Cortex of kidney (tissue), 1 donor: ENCODE measurements around the gene SDK1.
"Not testable (repeated sequence)": the region's sequence is repeated elsewhere in the genome, so short reads cannot be mapped to it uniquely, and the experiment has no call there.

Experiments
- DNase-seq: peaks from one replicate; lab custom pipeline; 2025; lab: John Stamatoyannopoulos, UW

Gene SDK1

DNA sequence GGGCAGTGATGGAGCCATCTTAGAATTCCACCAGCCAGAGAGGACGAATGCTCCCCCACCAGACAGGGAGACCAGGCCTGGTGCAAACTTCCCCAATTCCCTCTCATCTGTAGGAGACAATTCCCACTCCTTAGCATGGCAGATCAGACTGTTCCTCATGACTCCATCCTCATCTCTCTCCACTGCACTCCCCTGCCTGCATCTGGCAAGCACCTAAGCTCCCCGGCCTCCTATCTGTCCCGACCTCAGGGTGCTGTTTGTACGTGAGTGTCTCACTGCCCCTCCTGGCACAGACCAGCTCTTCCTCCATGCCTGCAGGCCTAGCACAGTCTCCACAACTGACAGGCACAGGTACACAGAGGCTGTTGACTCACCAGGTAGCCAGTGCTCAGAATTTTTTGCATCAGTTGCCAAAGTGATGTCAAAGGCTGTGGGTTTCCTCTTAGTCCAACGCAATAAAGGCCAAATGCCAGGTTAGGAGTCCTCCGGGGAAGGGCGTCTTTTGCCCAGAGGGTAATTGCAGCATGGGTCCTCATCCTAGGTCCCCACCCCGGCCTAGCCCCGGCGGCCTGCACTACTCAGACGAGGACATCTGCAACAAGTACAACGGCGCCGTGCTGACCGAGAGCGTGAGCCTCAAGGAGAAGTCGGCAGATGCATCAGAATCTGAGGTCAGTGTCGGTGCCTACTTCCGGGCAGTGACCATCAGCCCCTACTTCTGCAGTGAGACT lies 944.2 kb downstream of the SDK1 start:
- DNase-seq: no peak

DNA sequence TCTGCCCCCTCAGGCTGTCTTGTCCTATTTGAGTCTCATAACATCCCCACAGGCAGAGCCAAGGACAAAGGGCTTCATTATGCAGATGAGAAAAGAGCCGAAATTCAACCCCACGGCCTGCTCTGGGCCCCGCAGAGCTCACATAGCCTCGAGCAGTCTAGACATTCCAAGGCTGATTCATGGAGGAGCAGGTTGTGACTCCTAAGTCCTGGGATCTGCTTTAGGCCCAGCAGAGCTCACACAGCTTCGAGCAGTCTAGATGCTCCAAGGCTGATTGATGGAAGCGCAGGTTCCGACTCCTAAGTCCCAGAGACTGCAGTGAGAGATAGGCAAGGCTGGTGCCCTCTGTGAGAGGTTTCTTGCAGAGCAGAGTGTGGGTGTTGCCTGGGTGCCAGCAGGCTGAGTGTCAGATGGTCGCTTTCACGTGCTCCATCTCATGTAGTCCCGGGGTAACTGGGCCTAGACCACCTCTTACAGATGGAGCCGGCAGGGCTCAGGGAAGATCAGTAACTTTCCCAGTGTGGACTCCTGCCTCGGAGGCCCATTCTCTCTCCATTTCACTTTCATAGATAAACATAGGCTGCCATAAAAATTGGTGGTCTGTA lies 944.9 kb downstream of the SDK1 start:
- DNase-seq: no peak

DNA sequence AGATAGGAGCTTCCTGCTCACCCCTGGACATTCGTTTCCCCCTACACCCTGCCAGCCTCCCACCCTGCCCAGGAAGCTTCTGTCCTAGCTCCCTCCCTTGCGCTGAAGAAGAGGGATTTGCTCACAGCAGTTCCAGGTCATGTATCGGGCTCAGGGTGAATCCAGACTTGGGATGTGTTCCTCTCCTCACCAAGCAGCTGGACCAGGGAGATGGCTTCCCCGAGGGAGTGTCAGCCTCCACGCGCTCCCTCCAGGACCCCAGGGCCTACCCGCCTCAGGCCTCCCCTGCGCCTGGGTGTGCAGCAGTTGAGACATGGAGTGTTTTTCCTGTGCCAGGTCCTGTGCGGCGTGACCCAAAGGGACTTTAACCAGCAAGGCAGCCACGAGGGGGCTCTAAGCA lies 945.5 kb downstream of the SDK1 start:
- DNase-seq: no peak

DNA sequence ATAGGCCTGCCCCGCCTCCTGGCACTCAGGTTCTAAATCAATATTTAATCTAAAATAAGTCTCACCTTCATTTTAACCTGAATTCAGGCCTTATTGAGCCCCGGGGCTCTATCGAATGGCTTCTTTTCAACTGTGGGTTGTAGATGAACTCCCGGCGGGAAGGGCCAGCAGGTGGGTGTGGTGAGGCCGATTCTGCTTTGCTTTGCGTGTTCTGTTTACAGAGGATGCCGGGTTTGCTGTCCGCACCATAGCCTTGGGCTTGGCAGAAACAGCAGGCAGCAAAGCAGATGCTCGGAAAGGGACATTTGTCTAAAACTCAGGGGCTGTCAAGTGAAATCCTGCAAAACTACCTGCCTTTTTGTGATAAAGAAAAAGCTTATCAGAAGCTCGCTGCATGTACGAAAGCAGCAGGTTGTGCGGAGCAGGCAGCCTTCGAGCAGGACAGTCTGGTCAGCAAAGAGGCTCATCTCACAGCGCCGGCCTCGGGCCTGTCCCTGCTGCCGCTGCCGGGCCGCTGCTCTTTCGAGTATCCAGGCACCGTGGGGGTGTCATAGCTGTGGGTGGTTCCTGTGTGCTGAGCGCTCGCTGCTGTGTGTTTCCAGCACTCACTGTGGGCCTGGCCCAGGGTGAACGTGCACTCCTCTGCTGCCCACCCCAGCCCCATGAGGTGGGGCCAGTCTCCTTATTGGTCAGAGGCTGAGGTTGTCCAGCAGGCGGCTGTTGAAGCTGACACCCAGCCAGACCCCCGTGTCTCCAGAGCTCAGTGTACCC lies 946.2 kb downstream of the SDK1 start:
- no peak for DNase-seq

DNA sequence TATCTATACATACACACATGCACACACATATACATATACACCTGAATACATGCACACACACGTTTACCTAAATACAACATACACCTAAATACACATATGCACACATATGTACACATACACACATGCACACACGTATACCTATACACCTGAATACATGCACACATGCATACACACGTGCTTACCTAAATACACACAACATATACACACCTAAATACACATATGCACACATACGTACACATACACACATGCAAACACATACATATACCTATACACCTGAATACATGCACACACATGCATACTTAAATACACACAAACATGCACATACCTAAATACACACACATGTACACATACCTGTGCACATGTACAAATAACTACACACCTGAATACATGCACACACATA lies 947.2 kb downstream of the SDK1 start:
- DNase-seq: no peak

DNA sequence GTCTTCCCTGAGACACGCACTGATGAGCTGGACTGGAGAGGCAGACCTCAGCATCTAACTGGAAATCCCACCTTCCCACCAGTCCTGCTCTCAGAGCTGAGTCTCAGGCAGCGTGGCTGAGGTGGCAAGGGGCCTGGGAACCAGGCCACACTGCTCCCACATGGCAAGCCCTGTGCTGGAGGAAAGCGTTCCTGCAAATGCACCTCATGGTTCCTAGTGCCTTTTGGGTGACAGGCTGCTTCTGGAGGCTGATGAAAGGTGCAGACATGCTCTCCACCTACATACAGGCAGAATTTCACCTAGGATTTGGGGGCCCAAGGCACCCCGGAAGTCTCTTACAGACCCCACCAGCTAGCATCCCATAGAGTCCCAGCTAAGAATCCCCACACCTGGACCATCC lies 948.2 kb downstream of the SDK1 start:
- no peak for DNase-seq

DNA sequence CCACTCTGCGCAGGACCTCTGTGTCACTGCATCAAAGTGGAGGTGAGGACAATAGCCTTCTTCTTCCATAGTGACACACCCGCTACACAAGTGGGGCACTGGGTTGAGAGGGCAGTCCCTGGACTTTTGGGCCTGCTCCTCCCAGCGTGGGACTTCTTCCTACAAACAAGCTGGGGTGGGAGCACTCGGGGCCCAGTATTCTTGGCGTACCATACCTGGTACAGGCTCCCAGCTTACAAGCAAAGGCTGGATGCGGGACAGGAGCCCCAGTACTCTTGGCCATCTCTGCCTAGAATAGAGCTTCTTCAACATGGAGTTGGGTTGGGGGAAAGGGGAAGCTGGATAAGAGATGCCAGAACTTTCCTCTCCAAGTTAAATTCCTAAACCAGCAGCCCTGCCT lies 954.3 kb downstream of the SDK1 start:
- no peak for DNase-seq

DNA sequence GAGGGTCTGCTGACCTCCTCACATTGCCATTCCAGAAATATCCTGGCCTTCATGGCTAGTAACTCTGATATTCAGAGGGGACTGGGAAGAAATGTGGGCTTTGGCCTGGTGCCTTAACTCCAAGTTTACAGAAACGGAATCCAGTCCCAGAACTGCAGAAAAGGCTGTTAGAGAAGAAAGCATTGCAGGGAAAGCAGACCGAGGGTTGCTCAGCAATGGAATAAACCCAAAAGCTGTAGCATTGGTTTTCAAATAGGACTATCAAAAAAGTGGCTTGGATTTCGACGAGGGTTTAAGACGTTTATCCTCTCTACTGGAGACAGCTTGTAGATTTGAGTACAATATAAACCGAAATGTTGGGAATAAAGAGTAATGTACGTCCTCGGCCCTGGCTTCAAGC lies 955.2 kb downstream of the SDK1 start:
- DNase-seq: no peak

DNA sequence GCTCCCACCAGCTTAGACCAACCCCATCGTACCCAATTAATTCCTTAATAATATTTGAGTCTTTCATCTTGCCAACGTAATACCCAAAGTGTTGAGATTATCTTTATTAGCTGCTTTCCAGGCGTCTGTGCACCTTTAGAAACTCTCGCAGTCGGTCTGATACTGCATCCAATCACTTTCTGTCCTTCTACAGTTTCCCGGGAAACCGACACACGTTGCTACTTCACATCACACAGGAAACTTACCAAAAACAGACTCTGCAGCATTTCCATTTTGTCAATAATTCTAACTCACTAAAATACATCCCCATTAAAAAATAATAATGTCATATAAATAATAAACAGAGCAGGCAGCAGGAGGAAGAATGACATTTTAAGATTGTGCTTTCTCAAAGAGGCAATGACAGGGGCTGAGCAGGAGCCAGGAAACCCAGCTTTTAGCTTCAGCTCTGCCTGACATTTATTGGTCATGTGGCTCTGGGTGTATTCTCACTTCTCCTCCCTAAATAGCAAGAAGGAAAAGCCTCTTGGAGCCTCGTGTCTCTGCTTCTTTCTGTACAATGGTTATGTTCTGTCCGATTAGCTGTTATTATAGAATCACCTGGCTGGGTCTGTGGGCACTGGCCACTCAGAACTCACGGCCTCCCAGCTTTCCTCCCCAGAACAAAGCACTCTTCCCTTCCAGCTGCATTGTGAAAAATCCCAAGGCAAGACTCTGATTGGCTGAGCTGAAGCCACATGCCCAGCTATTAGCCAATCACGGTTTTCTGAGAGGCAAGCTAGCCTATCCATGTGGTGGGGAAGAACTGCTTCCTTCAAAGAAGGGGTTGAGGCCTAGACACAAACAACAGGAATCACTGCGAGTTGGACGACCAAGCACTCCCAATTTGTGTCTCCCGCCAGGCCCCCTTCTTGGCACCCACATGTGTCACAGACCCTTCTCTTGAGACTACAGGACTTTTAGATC lies 956.4 kb downstream of the SDK1 start:
- no peak for DNase-seq

DNA sequence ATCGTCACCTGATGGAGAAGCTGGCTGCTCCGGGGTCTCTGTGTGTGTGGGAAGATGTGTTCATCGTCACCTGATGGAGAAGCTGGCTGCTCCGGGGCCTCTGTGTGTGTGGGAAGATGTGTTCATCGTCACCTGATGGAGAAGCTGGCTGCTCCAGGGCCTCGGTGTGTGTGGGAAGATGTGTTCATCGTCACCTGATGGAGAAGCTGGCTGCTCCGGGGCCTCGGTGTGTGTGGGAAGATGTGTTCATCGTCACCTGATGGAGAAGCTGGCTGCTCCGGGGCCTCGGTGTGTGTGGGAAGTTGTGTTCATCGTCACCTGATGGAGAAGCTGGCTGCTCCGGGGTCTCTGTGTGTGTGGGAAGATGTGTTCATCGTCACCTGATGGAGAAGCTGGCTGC lies 959.1 kb downstream of the SDK1 start:
- not testable (repeated sequence) for DNase-seq

DNA sequence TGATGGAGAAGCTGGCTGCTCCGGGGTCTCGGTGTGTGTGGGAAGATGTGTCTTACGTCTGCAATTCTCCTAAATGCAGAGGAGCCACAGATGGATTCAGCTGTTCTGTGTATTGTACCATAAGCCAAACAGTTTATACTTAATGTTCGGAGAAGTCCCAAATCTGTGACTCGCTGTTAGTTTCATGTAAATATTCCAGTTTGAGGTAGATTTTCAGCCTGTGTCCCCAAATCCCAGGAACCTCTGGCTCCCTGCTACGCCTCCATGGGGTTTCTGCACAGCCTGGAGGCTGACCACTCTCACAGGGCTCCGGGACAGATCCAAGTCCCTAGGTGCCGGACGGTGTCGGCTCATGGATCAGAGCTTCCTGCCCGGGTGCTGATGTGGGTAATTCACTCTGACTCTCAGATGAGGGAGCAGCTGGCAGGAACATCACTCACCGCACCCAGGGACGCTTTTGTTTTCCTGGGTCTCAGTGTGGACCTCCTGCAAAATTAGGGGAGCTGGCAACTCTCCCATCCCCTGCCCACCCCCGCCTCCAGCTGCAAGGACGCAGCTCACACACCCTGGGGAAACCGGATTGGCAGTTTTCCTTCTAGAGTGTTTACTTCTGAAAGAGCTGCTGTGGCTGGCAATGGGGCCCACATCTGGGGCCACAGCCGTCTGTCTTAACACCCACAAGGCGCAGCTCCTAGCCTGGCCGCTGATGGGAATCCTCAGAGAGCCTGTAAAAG lies 960.0 kb downstream of the SDK1 start:
- no peak for DNase-seq

DNA sequence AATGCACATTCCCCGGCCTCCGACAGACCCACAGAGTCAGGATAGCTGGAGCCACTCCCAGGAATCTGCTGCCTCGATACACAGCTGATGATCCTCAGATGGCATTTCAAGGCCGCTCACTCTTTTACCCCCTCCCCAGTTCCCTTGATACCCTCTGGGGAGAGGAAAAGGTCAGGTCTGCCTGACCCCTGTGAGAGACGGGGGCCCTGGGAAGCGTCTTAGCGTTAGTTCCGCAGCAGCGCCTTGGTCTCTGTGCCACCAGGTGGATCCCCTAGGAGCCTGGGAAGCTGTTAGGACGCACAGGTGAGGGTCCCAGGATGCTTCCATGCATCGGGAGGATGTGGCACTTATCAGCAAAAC lies 960.5 kb downstream of the SDK1 start:
- no peak for DNase-seq

DNA sequence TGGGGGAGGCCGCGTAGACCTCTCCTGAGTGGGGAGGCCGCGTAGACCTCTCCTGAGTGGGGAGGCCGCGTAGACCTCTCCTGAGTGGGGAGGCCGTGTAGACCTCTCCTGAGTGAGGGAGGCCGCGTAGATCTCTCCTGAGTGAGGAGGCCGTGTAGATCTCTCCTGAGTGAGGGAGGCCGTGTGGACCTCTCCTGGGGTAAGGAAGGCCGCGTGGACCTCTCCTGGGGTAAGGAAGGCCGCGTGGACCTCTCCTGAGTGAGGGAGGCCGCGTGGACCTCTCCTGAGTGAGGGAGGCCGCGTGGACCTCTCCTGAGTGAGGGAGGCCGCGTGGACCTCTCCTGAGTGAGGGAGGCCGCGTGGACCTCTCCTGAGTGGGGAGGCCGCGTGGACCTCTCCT lies 963.2 kb downstream of the SDK1 start:
- DNase-seq: not testable (repeated sequence)

DNA sequence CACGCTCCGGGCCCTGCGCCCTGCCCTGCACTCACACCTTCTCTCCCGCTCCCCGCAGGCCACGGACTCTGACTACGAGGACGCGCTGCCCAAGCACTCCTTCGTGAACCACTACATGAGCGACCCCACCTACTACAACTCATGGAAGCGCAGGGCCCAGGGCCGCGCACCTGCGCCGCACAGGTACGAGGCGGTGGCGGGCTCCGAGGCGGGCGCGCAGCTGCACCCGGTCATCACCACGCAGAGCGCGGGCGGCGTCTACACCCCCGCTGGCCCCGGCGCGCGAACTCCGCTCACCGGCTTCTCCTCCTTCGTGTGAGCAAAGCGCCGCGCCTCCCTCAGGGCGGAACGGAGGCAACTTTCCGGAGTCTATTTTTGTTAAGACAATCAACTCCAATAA lies 964.0 kb downstream of the SDK1 start:
- no peak for DNase-seq

DNA sequence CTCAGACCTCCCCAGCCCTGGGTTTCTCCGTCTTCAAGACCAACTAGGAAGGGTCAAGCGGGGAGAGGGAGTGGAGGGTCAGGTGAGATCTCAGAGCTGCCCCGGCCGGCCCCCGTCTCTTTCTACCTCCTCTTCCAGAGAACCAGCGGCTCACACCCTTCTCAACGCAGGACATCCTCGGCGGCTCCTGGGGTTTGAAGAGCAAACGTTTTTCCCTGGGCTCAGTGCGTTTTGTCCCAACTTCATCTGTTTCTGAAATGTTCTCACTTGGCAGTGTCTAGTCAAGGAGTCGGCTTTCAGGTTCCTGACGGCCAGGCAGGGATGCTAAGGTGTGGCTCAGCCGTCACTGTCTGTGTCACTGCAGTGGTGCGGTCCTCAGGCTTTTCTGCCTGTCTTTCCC lies 964.6 kb downstream of the SDK1 start:
- DNase-seq: no peak

DNA sequence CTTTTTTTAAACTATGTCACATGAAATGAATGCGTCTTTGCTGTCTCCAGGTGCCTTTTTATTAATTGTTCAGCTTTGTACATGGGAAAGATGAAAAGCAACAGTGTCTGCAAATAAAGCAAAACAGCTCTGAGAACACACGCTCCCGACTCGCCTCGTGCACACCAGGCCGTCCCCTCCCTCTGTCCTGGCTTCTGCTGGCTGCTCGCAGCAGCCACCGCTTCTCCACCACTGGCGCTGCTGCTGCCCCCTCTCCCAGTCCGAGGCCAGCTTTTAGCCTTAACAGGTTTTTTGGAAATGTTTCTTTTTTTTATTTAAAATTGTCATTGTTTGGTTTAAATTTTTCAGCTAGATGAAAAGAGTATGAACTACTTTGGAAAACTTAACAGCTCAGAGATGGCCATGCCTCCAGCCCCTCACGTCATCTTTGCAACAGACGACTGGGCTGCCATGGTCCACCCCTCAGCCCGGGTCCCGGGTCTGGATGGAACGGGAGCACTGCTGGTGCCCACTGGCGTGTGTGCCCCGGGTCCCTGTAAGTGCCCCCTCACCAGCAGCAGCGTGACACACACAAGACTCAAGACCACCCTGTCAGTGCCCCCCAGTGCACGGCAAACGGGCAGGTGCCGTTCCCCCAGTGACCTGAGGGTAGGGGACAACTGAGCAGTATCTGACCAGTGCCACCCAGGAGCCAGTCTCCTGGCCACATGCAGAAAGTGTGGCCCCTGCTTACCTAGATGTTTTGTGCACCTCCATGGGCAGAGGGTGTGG lies 965.4 kb downstream of the SDK1 start:
- DNase-seq: no peak

DNA sequence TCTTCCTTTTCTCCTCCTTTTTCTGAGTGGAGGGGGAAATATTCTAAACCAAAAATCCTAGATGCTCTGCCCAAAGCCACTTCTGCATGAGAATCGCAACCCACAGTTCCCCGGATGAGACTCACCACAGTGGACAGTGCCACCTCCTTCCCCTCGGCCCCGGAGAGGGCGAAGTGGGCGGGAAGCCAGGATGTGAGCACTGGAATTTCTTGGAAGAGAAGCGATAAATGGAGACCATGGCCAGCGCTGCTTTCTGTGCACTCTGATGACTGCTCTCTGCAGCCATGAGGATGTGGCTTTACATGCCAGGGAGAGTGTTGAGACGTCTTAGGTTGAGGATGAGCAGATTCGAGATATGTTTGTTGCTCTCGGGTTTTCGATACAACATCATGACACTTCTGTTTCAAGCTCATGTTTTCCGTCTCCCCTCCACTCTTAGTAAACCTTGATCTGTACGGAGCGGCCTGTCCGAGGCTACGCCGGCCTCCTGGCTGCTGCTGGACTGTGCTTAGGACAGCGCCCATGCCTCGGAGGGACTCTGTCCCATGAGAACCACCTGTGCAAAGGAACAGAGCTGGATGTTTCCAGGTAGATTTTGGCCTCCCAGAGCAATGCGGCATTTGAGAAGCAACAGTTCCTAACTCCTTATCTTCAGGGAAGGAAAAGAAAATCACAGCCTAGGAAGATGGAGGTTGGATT lies 966.4 kb downstream of the SDK1 start:
- no peak for DNase-seq

DNA sequence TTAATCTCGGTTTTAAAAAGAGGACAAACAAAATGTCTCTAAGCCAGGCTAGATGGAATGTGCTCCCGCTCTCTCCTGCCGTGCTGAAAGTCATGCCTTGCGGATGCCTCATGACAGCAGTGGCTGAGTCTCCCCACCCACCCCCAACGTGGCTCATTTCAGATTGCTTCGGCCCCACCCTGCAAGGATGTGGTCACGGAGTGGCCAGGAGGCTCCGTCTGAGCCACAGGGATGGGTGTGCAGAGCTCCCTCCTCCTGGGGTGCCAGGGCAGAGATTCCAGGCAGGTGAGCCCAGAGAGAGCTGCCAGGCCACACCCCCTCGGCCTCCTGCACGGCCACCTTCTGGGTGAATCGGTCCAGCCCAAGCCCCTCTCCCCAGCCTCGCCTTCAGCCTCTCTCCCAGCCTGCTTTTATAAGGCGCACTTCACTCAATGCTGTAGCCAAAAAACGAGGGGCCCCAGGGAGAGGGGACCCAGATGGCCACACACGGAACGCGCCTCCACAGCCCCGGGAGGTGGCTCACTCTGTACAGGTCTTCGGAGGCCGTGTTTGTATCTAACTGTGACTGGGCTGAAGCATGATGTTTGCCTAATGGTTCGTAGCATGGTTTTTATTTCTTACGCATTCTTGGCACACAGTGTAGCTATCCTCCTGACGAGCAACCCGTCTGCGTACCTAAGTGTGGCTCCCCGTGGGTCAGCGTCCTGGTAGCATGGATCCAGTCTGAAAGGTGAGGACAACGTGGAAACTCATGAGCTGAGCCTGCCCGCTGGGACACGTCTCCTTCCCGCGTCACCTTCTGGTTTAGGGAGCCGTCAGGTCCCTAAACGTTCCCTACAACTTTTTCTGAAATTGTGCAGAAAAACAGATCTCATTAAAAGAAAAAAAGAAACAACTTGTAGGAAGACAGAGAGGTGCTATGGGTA lies 967.3 kb downstream of the SDK1 start:
- DNase-seq: no peak

DNA sequence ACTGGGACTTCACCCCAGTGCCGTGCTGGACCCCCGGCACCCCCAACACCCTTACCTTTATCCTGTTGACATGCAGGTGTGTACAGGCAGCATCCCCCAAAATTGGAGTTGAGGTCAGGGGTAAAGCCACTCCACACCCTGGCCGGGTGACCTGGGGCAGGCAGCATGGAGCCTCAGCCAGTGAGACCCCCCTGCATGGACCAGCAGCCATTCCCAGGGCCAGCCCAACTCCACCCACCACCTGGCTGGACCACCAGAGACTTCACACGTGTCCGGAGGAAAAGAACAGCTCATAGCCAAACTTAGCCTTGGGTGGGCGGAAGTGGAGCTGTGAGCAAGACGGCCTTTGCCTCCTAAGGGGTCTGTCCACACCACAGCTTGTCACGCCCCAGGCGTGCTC lies 968.0 kb downstream of the SDK1 start:
- DNase-seq: no peak
